Nephron progenitor cell (in vitro differentiated cells): ENCODE measurements around the gene GTSE1.

Experiments used
- DNase-seq: peaks from one replicate; pipeline ENCODE4 v3.0.0; 2021
- H3K27ac Mint-ChIP-seq: 2 replicates; pipeline ENCODE4 v1.8.0; 2021; ENCODE audit warnings: mild to moderate bottlenecking, moderate library complexity, mixed read lengths
- H3K27me3 Mint-ChIP-seq: 2 replicates; pipeline ENCODE4 v1.8.0; 2021; ENCODE audit warnings: mild to moderate bottlenecking, low read depth, mixed read lengths; ENCODE audit not compliant: poor library complexity
- H3K36me3 Mint-ChIP-seq: 2 replicates; pipeline ENCODE4 v1.8.0; 2021; ENCODE audit warnings: low read depth, mixed read lengths
- H3K4me1 Mint-ChIP-seq: 2 replicates; pipeline ENCODE4 v1.8.0; 2021; ENCODE audit warnings: mixed read lengths
- H3K4me3 Mint-ChIP-seq: 2 replicates; pipeline ENCODE4 v1.8.0; 2021; ENCODE audit warnings: mild to moderate bottlenecking, moderate library complexity, mixed read lengths
- H3K9me3 Mint-ChIP-seq: 2 replicates; pipeline ENCODE4 v1.8.0; 2021; ENCODE audit warnings: mild to moderate bottlenecking, moderate library complexity, mixed read lengths
- CTCF ChIP-seq: fragments of 200-600 bp; sonication (generic); IDR thresholded peaks from 2 replicates; pipeline ENCODE4 v1.5.0; 2021; ENCODE audit warnings: antibody characterized with exemption

GTSE1 gene

GRCh38 chr22:46352691-46353386, 56.2 kb downstream of the GTSE1 start:
- Mint-ChIP-seq H3K9me3 (no peaks in the 10 kb centered on the region), H3K27me3 (no peaks in the 10 kb centered on the region), H3K27ac (no peak overlapping the region), H3K4me1 (peaks cover 5% of the 10 kb centered on the region), H3K4me3 (no peak overlapping the region), H3K36me3 (peaks cover 34% of the 10 kb centered on the region)
- TF ChIP-seq CTCF = no peak
- DNase-seq = no peak

GRCh38 chr22:46353483-46354105, 56.9 kb downstream of the GTSE1 start:
- peaks cover 33% of the 10 kb centered on the region for H3K36me3 Mint-ChIP-seq
- peaks cover 5% of the 10 kb centered on the region for H3K4me1 Mint-ChIP-seq
- H3K27ac Mint-ChIP-seq = no peak overlapping the region
- no peaks in the 10 kb centered on the region for H3K27me3 Mint-ChIP-seq
- DNase-seq = no peak
- TF ChIP-seq CTCF = no peak
- H3K4me3 Mint-ChIP-seq = no peak overlapping the region
- no peaks in the 10 kb centered on the region for H3K9me3 Mint-ChIP-seq

GRCh38 chr22:46354176-46354992, 57.7 kb downstream of the GTSE1 start:
- peaks cover 38% of the 10 kb centered on the region for H3K36me3 Mint-ChIP-seq

GRCh38 chr22:46354993-46355305, 58.3 kb downstream of the GTSE1 start:
- Mint-ChIP-seq H3K27me3 (no peaks in the 10 kb centered on the region), H3K27ac (no peak overlapping the region), H3K36me3 (peaks cover 38% of the 10 kb centered on the region), H3K9me3 (no peaks in the 10 kb centered on the region), H3K4me3 (no peak overlapping the region), H3K4me1 (peaks cover 5% of the 10 kb centered on the region)
- TF ChIP-seq CTCF = no peak
- no peak for DNase-seq

More at GRCh38 chr22:46354176-46354992, 57.7 kb downstream of the GTSE1 start:
- Mint-ChIP-seq H3K9me3 (no peaks in the 10 kb centered on the region), H3K4me1 (peaks cover 5% of the 10 kb centered on the region), H3K27ac (no peak overlapping the region), H3K27me3 (no peaks in the 10 kb centered on the region), H3K4me3 (no peak overlapping the region)
- TF ChIP-seq CTCF = no peak
- DNase-seq = no peak

- peak; percentile 92 for DNase-seq
- Mint-ChIP-seq H3K36me3 (peaks cover 40% of the 10 kb centered on the region), H3K4me1 (peaks cover 5% of the 10 kb centered on the region), H3K4me3 (no peak overlapping the region), H3K27ac (peak overlapping the region; percentile 86), H3K9me3 (peaks cover 4% of the 10 kb centered on the region), H3K27me3 (no peaks in the 10 kb centered on the region)
- peak; percentile 88 for TF ChIP-seq CTCF
Observed at GRCh38 chr22:46355369-46355995, 58.8 kb downstream of the GTSE1 start.
